Brain microvascular endothelial cell (primary cell): ENCODE results near the gene LIMS1.

Experiments used
- DNase-seq: peaks from one replicate; pipeline ENCODE4 v3.0.0-alpha.2; 2020
- H3K27ac ChIP-seq: fragments of 250-450 bp; sonication (Bioruptor Pico); 2 replicates; pipeline ENCODE4 v1.5.1; 2020; ENCODE audit warnings: mild to moderate bottlenecking, moderate library complexity
- H3K27me3 ChIP-seq: fragments of 250-450 bp; sonication (Bioruptor Pico); replicated peaks from 2 replicates; pipeline ENCODE4 v1.5.1; 2020; ENCODE audit warnings: mild to moderate bottlenecking
- H3K36me3 ChIP-seq: fragments of 250-450 bp; sonication (Bioruptor Pico); replicated peaks from 2 replicates; pipeline ENCODE4 v1.5.1; 2020; ENCODE audit warnings: mild to moderate bottlenecking
- H3K4me3 ChIP-seq: 2 replicates; pipeline ENCODE4 v1.5.1; 2011; ENCODE audit warnings: low read depth, mild to moderate bottlenecking, control low read depth, low read length, moderate library complexity
- CTCF ChIP-seq: IDR thresholded peaks from 2 replicates; pipeline ENCODE4 v1.5.1; 2011; ENCODE audit warnings: low read depth, mild to moderate bottlenecking, moderate library complexity, low read length, control low read depth, inconsistent platforms; ENCODE audit errors: missing control alignments
- in situ Hi-C: cut with HindIII; loops from 2 replicates; pipeline ENCODE4 v1.10.0; 2017; ENCODE audit warnings: low sequenced_read_pairs, low pct_ligation_motif_present

Gene LIMS1

GRCh38 chr2:108613261-108614042, 79.2 kb downstream of the LIMS1 start:
- in situ Hi-C loops: no loop called here
- no peak for TF ChIP-seq CTCF
- no peaks in the 10 kb centered on the region for H3K27me3 ChIP-seq
- no peak overlapping the region for H3K27ac ChIP-seq
- H3K4me3 ChIP-seq: no peak overlapping the region
- no peaks in the 10 kb centered on the region for H3K36me3 ChIP-seq
- DNase-seq: no peak

GRCh38 chr2:108614043-108614545, 79.8 kb downstream of the LIMS1 start:
- Histone ChIP-seq H3K36me3 (no peaks in the 10 kb centered on the region), H3K4me3 (no peak overlapping the region), H3K27ac (no peak overlapping the region), H3K27me3 (no peaks in the 10 kb centered on the region)
- no peak for DNase-seq
- no peak for TF ChIP-seq CTCF
- in situ Hi-C loops: no loop called here

GRCh38 chr2:108614659-108615058, 80.4 kb downstream of the LIMS1 start:
- no peaks in the 10 kb centered on the region for H3K27me3 ChIP-seq
- in situ Hi-C loops: no loop called here
- no peaks in the 10 kb centered on the region for H3K36me3 ChIP-seq
- no peak overlapping the region for H3K27ac ChIP-seq
- H3K4me3 ChIP-seq: no peak overlapping the region
- TF ChIP-seq CTCF: no peak
- DNase-seq: no peak

- TF ChIP-seq CTCF: no peak
- no peak overlapping the region for H3K4me3 ChIP-seq
- in situ Hi-C loops: no loop called here
- H3K27me3 ChIP-seq: no peaks in the 10 kb centered on the region
- no peak overlapping the region for H3K27ac ChIP-seq
- H3K36me3 ChIP-seq: no peaks in the 10 kb centered on the region
- no peak for DNase-seq
Measured at GRCh38 chr2:108615480-108616090, 81.3 kb downstream of the LIMS1 start.

- Histone ChIP-seq H3K27ac (no peak overlapping the region), H3K36me3 (no peaks in the 10 kb centered on the region), H3K4me3 (no peak overlapping the region), H3K27me3 (no peaks in the 10 kb centered on the region)
- TF ChIP-seq CTCF: no peak
- no peak for DNase-seq
- in situ Hi-C loops: no loop called here
Measured at GRCh38 chr2:108616318-108616717, 82.0 kb downstream of the LIMS1 start.

- H3K36me3 ChIP-seq: no peaks in the 10 kb centered on the region
- no peak overlapping the region for H3K27ac ChIP-seq
- TF ChIP-seq CTCF: no peak
- no peak for DNase-seq
- H3K4me3 ChIP-seq: no peak overlapping the region
- in situ Hi-C loops: no loop called here
- no peaks in the 10 kb centered on the region for H3K27me3 ChIP-seq
Measured at GRCh38 chr2:108616751-108617161, 82.5 kb downstream of the LIMS1 start.
